OCI-LY1 (cell line): ENCODE measurements around the gene TMEM51.
A peak's percentile ranks its signal among the peaks of the same experiment; 100 is the strongest.

Experiments used
- EZH2 ChIP-seq: fragments of 200-600 bp; sonication (generic), shearing (Covaris generic); IDR thresholded peaks from 2 replicates; pipeline ENCODE4 v1.8.0; 2017; ENCODE audit warnings: borderline replicate concordance, mixed run types, mild to moderate bottlenecking, antibody characterized with exemption, low read length, moderate library complexity, mixed read lengths
- TF ChIP-seq, protein P1 (sequence below): fragments of 200-600 bp; sonication (generic), shearing (Covaris generic); IDR thresholded peaks from 2 replicates; pipeline ENCODE4 v1.5.1; 2017; ENCODE audit warnings: mild to moderate bottlenecking, antibody characterized with exemption, low read length, moderate library complexity, mixed read lengths

DNA sequence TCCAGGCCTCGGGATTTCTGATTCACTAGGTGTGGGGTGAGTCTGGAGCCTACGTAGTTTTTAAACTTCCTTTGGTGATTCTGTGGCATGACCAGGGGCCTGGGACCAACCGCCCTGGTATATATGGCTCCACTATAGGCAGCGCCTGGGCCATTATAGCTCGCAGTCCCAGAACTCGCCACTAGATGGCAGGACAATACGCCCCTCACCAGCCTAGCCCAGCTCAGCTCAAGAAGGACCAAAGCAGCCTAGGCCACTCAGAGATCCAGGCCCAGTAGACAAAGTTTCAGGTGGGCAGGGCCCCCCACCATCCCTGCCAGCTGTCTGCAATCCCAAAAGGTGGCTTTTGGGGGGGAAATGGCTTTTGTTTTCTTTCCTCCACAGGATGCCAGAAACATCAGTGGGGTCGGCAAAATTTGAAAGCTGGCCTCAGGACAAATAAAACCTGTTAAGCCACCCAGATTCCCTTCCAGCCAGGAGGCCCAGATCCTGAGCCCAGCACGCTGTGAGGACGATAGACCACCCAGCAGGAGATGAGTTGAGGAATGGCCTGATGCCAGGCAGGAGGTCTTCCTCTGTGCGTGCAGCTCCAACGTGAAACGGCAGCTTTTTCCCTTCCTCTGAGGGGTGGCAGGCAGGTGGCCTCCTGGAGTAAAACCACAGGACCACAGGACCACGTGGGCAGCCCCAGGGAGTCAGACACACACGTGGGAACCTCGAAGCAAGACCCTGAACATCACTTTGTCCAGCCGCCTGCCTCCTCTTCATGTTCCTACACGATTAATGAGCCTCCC is 24.8 kb upstream of the TMEM51 start:
- TF ChIP-seq, protein P1, sequence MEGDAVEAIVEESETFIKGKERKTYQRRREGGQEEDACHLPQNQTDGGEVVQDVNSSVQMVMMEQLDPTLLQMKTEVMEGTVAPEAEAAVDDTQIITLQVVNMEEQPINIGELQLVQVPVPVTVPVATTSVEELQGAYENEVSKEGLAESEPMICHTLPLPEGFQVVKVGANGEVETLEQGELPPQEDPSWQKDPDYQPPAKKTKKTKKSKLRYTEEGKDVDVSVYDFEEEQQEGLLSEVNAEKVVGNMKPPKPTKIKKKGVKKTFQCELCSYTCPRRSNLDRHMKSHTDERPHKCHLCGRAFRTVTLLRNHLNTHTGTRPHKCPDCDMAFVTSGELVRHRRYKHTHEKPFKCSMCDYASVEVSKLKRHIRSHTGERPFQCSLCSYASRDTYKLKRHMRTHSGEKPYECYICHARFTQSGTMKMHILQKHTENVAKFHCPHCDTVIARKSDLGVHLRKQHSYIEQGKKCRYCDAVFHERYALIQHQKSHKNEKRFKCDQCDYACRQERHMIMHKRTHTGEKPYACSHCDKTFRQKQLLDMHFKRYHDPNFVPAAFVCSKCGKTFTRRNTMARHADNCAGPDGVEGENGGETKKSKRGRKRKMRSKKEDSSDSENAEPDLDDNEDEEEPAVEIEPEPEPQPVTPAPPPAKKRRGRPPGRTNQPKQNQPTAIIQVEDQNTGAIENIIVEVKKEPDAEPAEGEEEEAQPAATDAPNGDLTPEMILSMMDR, result peak; percentile 74
- TF ChIP-seq EZH2, result no peak
